ENCODE measurements around the gene GRB2. TPM values are rescaled to one million over a fixed set of nuclear protein-coding genes. Genes with fewer than 3 reads are reported as not detected.

Gene GRB2
- total RNA-seq, 1 donor from 2014 or later: 65.7 TPM

DNA sequence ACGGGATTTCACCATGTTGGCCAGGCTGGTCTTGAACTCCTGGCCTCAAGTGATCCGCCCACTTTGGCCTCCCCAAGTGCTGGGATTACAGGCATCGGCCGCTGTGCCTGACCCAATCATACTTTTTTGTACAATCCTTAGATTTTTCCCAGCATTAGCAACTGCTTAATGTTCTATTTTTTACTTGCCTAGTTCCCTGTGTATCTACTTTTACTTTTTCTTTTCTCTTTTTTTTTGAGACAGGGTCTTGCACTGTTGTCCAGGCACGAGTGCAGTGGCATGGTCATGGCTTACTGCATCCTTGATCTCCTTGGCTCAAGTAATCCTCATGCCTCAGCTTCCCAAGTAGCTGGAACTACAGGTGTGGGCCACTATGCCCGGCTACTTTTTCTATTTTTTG is 9.5 kb downstream of the GRB2 start:
- Histone ChIP-seq H3K27ac (no peak overlapping the region), H3K4me3 (no peak overlapping the region), H3K36me3 (no peaks in the 10 kb centered on the region), H3K27me3 (no peaks in the 10 kb centered on the region), H3K9me3 (no peaks in the 10 kb centered on the region), H3K4me1 (peaks cover 14 to 30% of the 10 kb centered on the region in 2 donors)
- intact Hi-C loops (cut with DNase I): loop anchor here (5.0 kb wide), 1 partner anchor 34 kb away; no protein-coding TSS in a partner anchor
- DNase-seq (ENCODE audit: low spot score in 2 of 2): no peak
- TF ChIP-seq, protein P1, sequence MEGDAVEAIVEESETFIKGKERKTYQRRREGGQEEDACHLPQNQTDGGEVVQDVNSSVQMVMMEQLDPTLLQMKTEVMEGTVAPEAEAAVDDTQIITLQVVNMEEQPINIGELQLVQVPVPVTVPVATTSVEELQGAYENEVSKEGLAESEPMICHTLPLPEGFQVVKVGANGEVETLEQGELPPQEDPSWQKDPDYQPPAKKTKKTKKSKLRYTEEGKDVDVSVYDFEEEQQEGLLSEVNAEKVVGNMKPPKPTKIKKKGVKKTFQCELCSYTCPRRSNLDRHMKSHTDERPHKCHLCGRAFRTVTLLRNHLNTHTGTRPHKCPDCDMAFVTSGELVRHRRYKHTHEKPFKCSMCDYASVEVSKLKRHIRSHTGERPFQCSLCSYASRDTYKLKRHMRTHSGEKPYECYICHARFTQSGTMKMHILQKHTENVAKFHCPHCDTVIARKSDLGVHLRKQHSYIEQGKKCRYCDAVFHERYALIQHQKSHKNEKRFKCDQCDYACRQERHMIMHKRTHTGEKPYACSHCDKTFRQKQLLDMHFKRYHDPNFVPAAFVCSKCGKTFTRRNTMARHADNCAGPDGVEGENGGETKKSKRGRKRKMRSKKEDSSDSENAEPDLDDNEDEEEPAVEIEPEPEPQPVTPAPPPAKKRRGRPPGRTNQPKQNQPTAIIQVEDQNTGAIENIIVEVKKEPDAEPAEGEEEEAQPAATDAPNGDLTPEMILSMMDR (IDR thresholded peaks at IDR 0.05): no peak

DNA sequence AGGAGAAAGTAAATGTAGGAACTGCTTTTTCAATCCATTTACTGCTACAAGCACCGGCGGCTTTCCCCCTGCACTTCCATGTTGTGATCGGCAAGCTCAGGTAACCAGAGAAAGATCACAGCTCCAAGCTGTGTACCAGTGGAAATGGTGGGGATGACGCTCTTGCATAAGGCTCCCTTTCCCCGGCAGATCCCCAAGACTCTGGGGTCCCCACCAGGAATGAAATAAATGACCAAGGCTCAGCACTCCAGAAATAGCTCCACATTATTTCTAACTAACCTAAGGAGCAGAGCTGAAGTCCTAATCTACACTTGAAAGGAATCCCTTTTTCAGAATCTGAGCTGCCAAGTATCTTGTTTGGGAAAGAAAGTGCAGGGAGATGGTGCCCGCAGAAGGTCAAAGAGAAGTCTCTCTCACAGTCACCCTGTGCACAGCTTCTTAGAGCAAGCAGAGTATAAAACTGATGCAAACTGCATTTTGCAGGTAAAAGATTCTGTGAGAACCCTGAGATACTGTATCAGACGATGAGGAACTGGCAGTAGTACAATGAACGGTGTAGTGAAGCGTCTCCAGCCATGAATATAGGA is 11.1 kb downstream of the GRB2 start:
- no peaks in the 10 kb centered on the region for H3K9me3 ChIP-seq
- intact Hi-C loops (cut with DNase I): no loop called here
- no peaks in the 10 kb centered on the region for H3K36me3 ChIP-seq
- peak overlapping the region; percentile 68 to 78 for H3K4me3 ChIP-seq
- H3K27ac ChIP-seq: peak overlapping the region; percentile 76 to 88
- TF ChIP-seq, protein P1 (IDR thresholded peaks at IDR 0.05): no peak
- H3K4me1 ChIP-seq: peaks cover 16 to 42% of the 10 kb centered on the region in 2 donors
- DNase-seq (ENCODE audit: low spot score in 2 of 2): no peak
- H3K27me3 ChIP-seq: no peaks in the 10 kb centered on the region

DNA sequence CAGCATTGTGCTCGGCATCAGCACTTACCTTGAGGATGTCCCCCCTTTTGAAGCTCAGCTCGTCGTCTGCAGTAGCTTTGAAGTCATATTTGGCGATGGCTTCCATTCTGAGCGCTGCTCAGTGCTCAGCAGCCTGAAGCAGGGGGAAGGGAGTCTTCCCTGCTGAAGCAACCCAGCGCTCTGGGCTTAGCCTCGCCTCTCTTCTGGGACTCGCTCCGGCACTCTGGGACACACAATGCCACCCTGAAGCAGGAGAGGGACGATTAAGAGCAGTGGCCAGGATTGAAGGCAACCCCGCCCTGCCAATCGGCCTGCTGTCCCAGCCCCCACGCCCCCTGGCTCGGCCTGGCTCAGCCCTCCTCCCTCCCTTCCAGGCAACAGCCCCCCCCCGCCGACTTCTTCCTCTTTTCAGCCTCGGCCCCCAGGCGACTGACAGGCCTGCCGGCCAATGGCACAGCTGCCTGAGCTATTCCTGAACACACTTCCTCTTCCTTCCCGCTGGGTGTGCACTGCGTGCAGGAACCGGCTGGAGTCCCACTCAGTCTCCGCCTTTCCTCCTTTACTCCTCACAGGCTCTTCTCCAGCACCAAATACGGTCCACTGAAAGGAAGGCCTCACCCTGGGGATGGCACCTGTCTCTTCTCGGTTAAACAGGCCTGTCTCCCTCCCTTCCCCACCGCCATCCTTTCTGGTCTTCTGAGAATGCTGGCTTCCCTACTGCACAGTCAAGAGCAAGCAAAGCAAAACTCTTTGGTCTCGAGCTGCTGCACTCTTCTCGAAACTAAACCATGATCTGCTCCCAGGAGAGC is 11.8 kb downstream of the GRB2 start:
- Histone ChIP-seq H3K27ac (peak overlapping the region; percentile 76 to 88), H3K9me3 (no peaks in the 10 kb centered on the region), H3K36me3 (no peaks in the 10 kb centered on the region), H3K4me3 (peak overlapping the region; percentile 68 to 78), H3K4me1 (peaks cover 16 to 42% of the 10 kb centered on the region in 2 donors), H3K27me3 (no peaks in the 10 kb centered on the region)
- DNase-seq (ENCODE audit: low spot score in 2 of 2): peak; percentile 91 to 99
- intact Hi-C loops (cut with DNase I): loop anchor here (1.0 kb wide), 1 partner anchor 12 kb away; the partner anchor contains the start of gene GRB2
- TF ChIP-seq, protein P1 (IDR thresholded peaks at IDR 0.05): peak in 2 of 3 experiments; percentile 18 to 29

DNA sequence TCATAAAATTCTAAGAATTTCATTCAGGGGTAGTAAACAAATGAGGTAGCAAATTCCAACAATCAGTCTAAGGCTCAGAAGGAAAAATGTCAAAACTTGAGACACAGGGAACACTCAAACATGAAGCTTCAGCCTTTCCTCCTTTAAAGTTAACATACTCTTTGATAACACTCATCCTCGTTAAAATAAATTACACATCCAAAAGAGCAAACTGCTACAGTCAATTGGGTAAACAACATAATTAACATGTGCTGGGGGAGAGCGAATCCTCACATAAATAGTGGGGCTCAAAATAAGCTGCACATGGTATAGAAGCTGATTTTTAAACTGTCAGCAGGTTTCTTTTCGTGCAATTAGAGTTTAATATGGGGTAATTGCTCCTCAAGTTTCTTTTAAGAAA is 12.9 kb downstream of the GRB2 start:
- H3K4me3 ChIP-seq: peak overlapping the region; percentile 68 to 78
- no peaks in the 10 kb centered on the region for H3K9me3 ChIP-seq
- peaks cover 16 to 42% of the 10 kb centered on the region in 2 donors for H3K4me1 ChIP-seq
- TF ChIP-seq, protein P1 (IDR thresholded peaks at IDR 0.05): no peak
- H3K36me3 ChIP-seq: no peaks in the 10 kb centered on the region
- intact Hi-C loops (cut with DNase I): no loop called here
- H3K27me3 ChIP-seq: no peaks in the 10 kb centered on the region
- H3K27ac ChIP-seq: peak overlapping the region in 1 of 2 donors; percentile 76
- DNase-seq (ENCODE audit: low spot score in 2 of 2): no peak

DNA sequence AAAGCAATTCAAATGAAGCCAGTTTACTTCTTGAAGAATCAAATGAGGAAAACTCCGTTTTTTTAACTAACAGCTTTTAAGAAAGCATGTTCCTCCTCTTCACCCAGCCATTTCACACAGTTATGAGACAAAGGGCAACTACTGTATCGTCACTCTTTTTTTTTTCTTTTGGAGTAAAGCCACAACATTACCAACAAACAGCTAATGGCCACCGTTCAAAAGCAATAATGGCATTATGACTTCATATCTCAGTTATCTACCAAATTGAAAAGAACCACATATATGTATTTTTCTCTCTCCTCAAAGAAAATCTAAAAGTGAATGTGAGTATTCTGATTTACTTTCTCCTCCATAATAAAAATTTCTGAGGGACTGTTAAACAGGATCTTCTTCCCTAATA is 14.5 kb downstream of the GRB2 start:
- TF ChIP-seq, protein P1 (IDR thresholded peaks at IDR 0.05): no peak
- DNase-seq (ENCODE audit: low spot score in 2 of 2): no peak
- Histone ChIP-seq H3K27ac (peak overlapping the region in 1 of 2 donors; percentile 14), H3K4me3 (peak overlapping the region in 1 of 2 donors; percentile 15), H3K4me1 (peaks cover 16 to 42% of the 10 kb centered on the region in 2 donors), H3K27me3 (no peaks in the 10 kb centered on the region), H3K36me3 (no peaks in the 10 kb centered on the region), H3K9me3 (no peaks in the 10 kb centered on the region)
- intact Hi-C loops (cut with DNase I): no loop called here

Data from ascending aorta (tissue), 2 donors.